ENCODE results near the gene IFITM2.
"Not testable (repeated sequence)": the region's sequence is repeated elsewhere in the genome, so short reads cannot be mapped to it uniquely, and the experiment has no call there.

The IFITM2 gene
- 10.4 to 14.9 reads per million in 2 experiments for total RNA-seq

- DNase-seq (ENCODE audit: low read depth), result not testable (repeated sequence)
These were observed at the start of gene IFITM2 for GRCh38 chr11:307766-308708. Gene IFITM2 (plus strand): TSS chr11:307816. CDS start chr11:308193, 377 bp downstream.

- DNase-seq (ENCODE audit: low read depth), result no peak
These were observed 48.2 kb upstream of the IFITM2 start for GRCh38 chr11:259413-259812.

- DNase-seq (ENCODE audit: low read depth), result no peak
These were observed 46.0 kb upstream of the IFITM2 start for GRCh38 chr11:261624-262023.

- no peak for DNase-seq (ENCODE audit: low read depth)
These were observed 40.8 kb upstream of the IFITM2 start for GRCh38 chr11:266676-267439.

- DNase-seq (ENCODE audit: low read depth), result no peak
These were observed 40.1 kb upstream of the IFITM2 start for GRCh38 chr11:267491-267994.

GRCh38 chr11:268716-269145, 38.9 kb upstream of the IFITM2 start:
- DNase-seq (ENCODE audit: low read depth), result not testable (repeated sequence)

GRCh38 chr11:269146-269890, 38.3 kb upstream of the IFITM2 start:
- DNase-seq (ENCODE audit: low read depth), result no peak

GRCh38 chr11:270451-271318, 36.9 kb upstream of the IFITM2 start:
- DNase-seq (ENCODE audit: low read depth), result no peak

- DNase-seq (ENCODE audit: low read depth), result no peak
These were observed 36.3 kb upstream of the IFITM2 start for GRCh38 chr11:271319-271715.

GRCh38 chr11:272195-272930, 35.3 kb upstream of the IFITM2 start:
- no peak for DNase-seq (ENCODE audit: low read depth)

- DNase-seq (ENCODE audit: low read depth), result no peak
These were observed 34.8 kb upstream of the IFITM2 start for GRCh38 chr11:272931-273198.

GRCh38 chr11:276219-276618, 31.4 kb upstream of the IFITM2 start:
- DNase-seq (ENCODE audit: low read depth), result no peak

GRCh38 chr11:278001-278951, 29.3 kb upstream of the IFITM2 start, which contains the start of gene NLRP6:
Gene NLRP6 (plus strand): TSS chr11:278407. CDS start chr11:278570, 163 bp downstream.
- no peak for DNase-seq (ENCODE audit: low read depth)

- DNase-seq (ENCODE audit: low read depth), result no peak
These were observed 28.3 kb upstream of the IFITM2 start for GRCh38 chr11:279040-279965.

GRCh38 chr11:279966-280705, 27.5 kb upstream of the IFITM2 start:
- DNase-seq (ENCODE audit: low read depth), result peak; percentile 41

- no peak for DNase-seq (ENCODE audit: low read depth)
These were observed 26.7 kb upstream of the IFITM2 start for GRCh38 chr11:280706-281485.

Measured in T follicular helper cell (primary cell).